ENCODE data around the gene HEMK1.

GRCh38 chr3:50587806-50588758 is 18.8 kb downstream of the HEMK1 start:
- TF ChIP-seq POLR2A (IDR thresholded peaks at IDR 0.05): no peak
- TF ChIP-seq, protein P1, sequence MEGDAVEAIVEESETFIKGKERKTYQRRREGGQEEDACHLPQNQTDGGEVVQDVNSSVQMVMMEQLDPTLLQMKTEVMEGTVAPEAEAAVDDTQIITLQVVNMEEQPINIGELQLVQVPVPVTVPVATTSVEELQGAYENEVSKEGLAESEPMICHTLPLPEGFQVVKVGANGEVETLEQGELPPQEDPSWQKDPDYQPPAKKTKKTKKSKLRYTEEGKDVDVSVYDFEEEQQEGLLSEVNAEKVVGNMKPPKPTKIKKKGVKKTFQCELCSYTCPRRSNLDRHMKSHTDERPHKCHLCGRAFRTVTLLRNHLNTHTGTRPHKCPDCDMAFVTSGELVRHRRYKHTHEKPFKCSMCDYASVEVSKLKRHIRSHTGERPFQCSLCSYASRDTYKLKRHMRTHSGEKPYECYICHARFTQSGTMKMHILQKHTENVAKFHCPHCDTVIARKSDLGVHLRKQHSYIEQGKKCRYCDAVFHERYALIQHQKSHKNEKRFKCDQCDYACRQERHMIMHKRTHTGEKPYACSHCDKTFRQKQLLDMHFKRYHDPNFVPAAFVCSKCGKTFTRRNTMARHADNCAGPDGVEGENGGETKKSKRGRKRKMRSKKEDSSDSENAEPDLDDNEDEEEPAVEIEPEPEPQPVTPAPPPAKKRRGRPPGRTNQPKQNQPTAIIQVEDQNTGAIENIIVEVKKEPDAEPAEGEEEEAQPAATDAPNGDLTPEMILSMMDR (IDR thresholded peaks at IDR 0.05): no peak
